GM23338 (cell line): ENCODE data around the gene CRNKL1. TPM values are rescaled to one million over a fixed set of nuclear protein-coding genes. Genes with fewer than 3 reads are reported as not detected.

Experiments used
- ATAC-seq: fragments of 200-7000 bp; cut with Tn5 transposase; 3 replicates; pipeline ENCODE4 v1.9.1; 2020
- DNase-seq: peaks from one replicate; pipeline ENCODE4 v3.0.0-alpha.2; 2015; ENCODE audit warnings: low spot score
- H2AFZ ChIP-seq: fragments of 200-600 bp; sonication (generic); 2 replicates; pipeline ENCODE4 v1.8.0; 2016; ENCODE audit warnings: antibody characterized with exemption, mild to moderate bottlenecking, moderate library complexity
- H3F3A ChIP-seq: fragments of 200-600 bp; sonication (generic); replicated peaks from 2 replicates; pipeline ENCODE4 v1.8.0; 2017; ENCODE audit warnings: antibody characterized with exemption, mixed run types, low read depth
- H3K27ac ChIP-seq: fragments of 200-600 bp; sonication (generic); 2 replicates; pipeline ENCODE4 v1.6.1; 2016; ENCODE audit warnings: low read depth
- H3K27me3 ChIP-seq: fragments of 200-600 bp; sonication (generic); 2 replicates; pipeline ENCODE4 v1.8.0; 2016; ENCODE audit warnings: mild to moderate bottlenecking, mixed run types, moderate library complexity; ENCODE audit not compliant: insufficient read depth
- H3K36me3 ChIP-seq: fragments of 200-600 bp; sonication (generic); 2 replicates; pipeline ENCODE4 v1.8.0; 2016; ENCODE audit warnings: mild to moderate bottlenecking; ENCODE audit not compliant: insufficient read depth
- H3K4me1 ChIP-seq: fragments of 200-600 bp; sonication (generic); 2 replicates; pipeline ENCODE4 v1.8.0; 2016; ENCODE audit warnings: mild to moderate bottlenecking, moderate library complexity; ENCODE audit not compliant: insufficient read depth
- H3K4me2 ChIP-seq: fragments of 200-600 bp; sonication (generic); 2 replicates; pipeline ENCODE4 v1.7.1; 2017; ENCODE audit warnings: mixed run types
- H3K4me3 ChIP-seq: fragments of 200-600 bp; sonication (generic); 2 replicates; pipeline ENCODE4 v1.6.1; 2016; ENCODE audit warnings: mixed run types
- H3K79me2 ChIP-seq: fragments of 200-600 bp; sonication (generic); replicated peaks from 2 replicates; pipeline ENCODE4 v1.8.0; 2017; ENCODE audit warnings: mild to moderate bottlenecking; ENCODE audit not compliant: insufficient read depth
- H3K9me2 ChIP-seq: fragments of 200-600 bp; sonication (generic); 2 replicates; pipeline ENCODE4 v1.8.0; 2017; ENCODE audit not compliant: insufficient read depth
- H4K20me1 ChIP-seq: fragments of 200-600 bp; sonication (generic); replicated peaks from 2 replicates; pipeline ENCODE4 v1.8.0; 2017; ENCODE audit warnings: mild to moderate bottlenecking; ENCODE audit not compliant: insufficient read depth
- H3K27ac Mint-ChIP-seq: 2 replicates; pipeline ENCODE4 v1.8.0; 2020; ENCODE audit warnings: inconsistent platforms, mild to moderate bottlenecking, moderate library complexity, mixed read lengths
- H3K27me3 Mint-ChIP-seq: 3 replicates; pipeline ENCODE4 v1.8.0; 2022; ENCODE audit warnings: low read depth, mild to moderate bottlenecking, moderate library complexity, mixed read lengths, inconsistent platforms; ENCODE audit not compliant: insufficient read depth, poor library complexity
- H3K36me3 Mint-ChIP-seq: 3 replicates; pipeline ENCODE4 v1.8.0; 2021; ENCODE audit warnings: low read depth, mild to moderate bottlenecking, inconsistent platforms, moderate library complexity, mixed read lengths
- H3K4me1 Mint-ChIP-seq: 3 replicates; pipeline ENCODE4 v1.8.0; 2020; ENCODE audit warnings: mild to moderate bottlenecking, inconsistent platforms, mixed read lengths
- H3K4me3 Mint-ChIP-seq: 3 replicates; pipeline ENCODE4 v1.8.0; 2021; ENCODE audit warnings: moderate library complexity, mild to moderate bottlenecking, inconsistent platforms, mixed read lengths
- H3K9me3 Mint-ChIP-seq: 3 replicates; pipeline ENCODE4 v1.8.0; 2020; ENCODE audit warnings: moderate library complexity, mild to moderate bottlenecking, inconsistent platforms, mixed read lengths
- CTCF ChIP-seq, 2 experiments: fragments of 200-600 bp in 1 of 2; sonication (generic) in 1 of 2; conservative IDR thresholded peaks; 2 replicates each; pipeline versions ENCODE4 v1.5.1 to v1.6.1; 2016 to 2017; ENCODE audit warnings: antibody characterized with exemption in 2 of 2, low read depth in 2 of 2, mild to moderate bottlenecking in 2 of 2, moderate library complexity in 1 of 2
- ETS1 ChIP-seq: IDR thresholded peaks from 2 replicates; pipeline ENCODE4 v1.6.1; 2016; ENCODE audit warnings: antibody characterized with exemption
- EZH2phosphoT487 ChIP-seq: fragments of 200-600 bp; sonication (generic); IDR thresholded peaks from one replicate; pipeline ENCODE4 v1.8.1; 2018; ENCODE audit warnings: antibody characterized with exemption; ENCODE audit not compliant: unreplicated experiment
- NANOG ChIP-seq: IDR thresholded peaks from 2 replicates; pipeline ENCODE4 v1.6.1; 2016; ENCODE audit warnings: antibody characterized with exemption, borderline replicate concordance
- REST ChIP-seq: IDR thresholded peaks from one replicate; pipeline ENCODE4 v1.6.1; 2018; ENCODE audit warnings: antibody characterized with exemption; ENCODE audit not compliant: unreplicated experiment
- ZNF331 ChIP-seq: fragments of 250-450 bp; sonication (Bioruptor Pico); IDR thresholded peaks from 2 replicates; pipeline ENCODE4 v1.5.0; 2020; ENCODE audit warnings: low read depth, mild to moderate bottlenecking, moderate library complexity
- ZNF462 ChIP-seq: fragments of 250-450 bp; sonication (Bioruptor Pico); IDR thresholded peaks from 2 replicates; pipeline ENCODE4 v1.5.0; 2020; ENCODE audit warnings: mild to moderate bottlenecking, moderate library complexity
- polyA plus RNA-seq: library from polyadenylated mRNA; unstranded; fragments of >200 nt; fragmentation: Nextera tagmentation; extraction: Ambion mirVana; gene quantifications from 2 replicates; pipeline ENCODE4 v1.2.1, GENCODE V29; 2016
- total RNA-seq: library from RNA; depleted of rRNA; stranded (reverse); fragments of >200 nt; shearing (Covaris generic); gene quantifications from 2 replicates; pipeline ENCODE4 v1.2.3, GENCODE V29; 2014

CRNKL1 gene
- total and polyA plus RNA-seq, 2 experiments from 2014 or later = 24.2 to 27.2 TPM

- no peak for TF ChIP-seq ETS1
- no peak for TF ChIP-seq EZH2phosphoT487
- no peak for TF ChIP-seq ZNF462 (CRISPR knock-in tag)
- TF ChIP-seq NANOG = no peak
These were observed 65.2 kb downstream of the CRNKL1 start (continued) for GRCh38 chr20:19987046-19987445.

DNA sequence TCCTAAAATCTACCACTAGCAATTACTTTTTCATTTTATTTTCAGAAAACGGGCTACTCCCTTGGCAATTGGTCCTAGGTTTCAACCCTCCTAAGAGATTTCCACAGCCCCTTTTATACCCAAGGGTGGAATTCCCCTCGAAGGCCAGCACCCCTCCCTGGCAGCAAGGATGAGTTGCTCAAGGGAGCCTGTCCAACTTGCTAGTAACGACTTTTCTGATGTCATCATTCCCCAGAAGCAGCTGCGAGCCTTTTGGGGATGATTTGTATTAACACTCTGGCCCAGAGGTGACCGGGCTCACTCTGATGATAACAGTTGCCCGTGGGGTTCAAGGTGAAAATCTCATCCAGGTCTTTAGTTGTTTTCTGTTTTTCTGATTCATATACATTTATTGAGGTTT is 65.8 kb downstream of the CRNKL1 start:
- Histone ChIP-seq H3K27me3 (no peaks in the 10 kb centered on the region), H3K27ac (no peak overlapping the region), H3K79me2 (no peaks in the 10 kb centered on the region), H3K4me2 (no peak overlapping the region), H2AFZ (no peak overlapping the region), H4K20me1 (no peaks in the 10 kb centered on the region), H3K4me1 (no peaks in the 10 kb centered on the region), H3F3A (no peaks in the 10 kb centered on the region), H3K36me3 (no peaks in the 10 kb centered on the region), H3K9me2 (no peaks in the 10 kb centered on the region), H3K4me3 (no peak overlapping the region)
- Mint-ChIP-seq H3K27me3 (peaks cover 1% of the 10 kb centered on the region), H3K36me3 (no peaks in the 10 kb centered on the region), H3K4me1 (peaks cover 5% of the 10 kb centered on the region; the same call in 2 of the 3 replicates), H3K27ac (no peak overlapping the region), H3K9me3 (no peaks in the 10 kb centered on the region), H3K4me3 (no peak overlapping the region)
- DNase-seq = no peak
- ATAC-seq = no peak
- no peak for TF ChIP-seq CTCF (conservative IDR thresholded peaks at IDR 0.05; ENCODE audit: low read depth in 2 of 2)
- no peak for TF ChIP-seq EZH2phosphoT487
- TF ChIP-seq ZNF331 (CRISPR knock-in tag) = no peak
- TF ChIP-seq REST = no peak
